H1 (cell line): ENCODE data around the gene CDRT4. TPM values are rescaled to one million over a fixed set of nuclear protein-coding genes. Genes with fewer than 3 reads are reported as not detected.

Source experiments
- CTCF ChIA-PET: fragments of 300-600 bp; sonication (Branson Sonifier 250); formaldehyde crosslinking; loops from one replicate; lab custom pipeline; 2021; ENCODE audit not compliant: partially characterized antibody; lab: Charles Lee
- POLR2A ChIA-PET: fragments of 300-600 bp; sonication (Branson Sonifier 250); formaldehyde crosslinking; loops from one replicate; lab custom pipeline; 2021; ENCODE audit warnings: inconsistent platforms; ENCODE audit not compliant: partially characterized antibody; lab: Charles Lee
- DNase-seq, 2 experiments: peaks; one replicate each; pipeline versions ENCODE4 v3.0.0 to v3.0.0-alpha.2; 2010 to 2022; ENCODE audit warnings: low spot score in 2 of 2, low read depth in 1 of 2, mixed read lengths in 1 of 2
- FAIRE-seq: peaks from 2 replicates; lab custom pipeline; 2011; peaks lifted over from hg19 to GRCh38; lab: Jason Lieb, UNC
- H2AFZ ChIP-seq: 2 replicates; pipeline ENCODE4 v1.8.1; 2012; ENCODE audit warnings: low read length, inconsistent platforms
- H2AK5ac ChIP-seq: 2 replicates; pipeline ENCODE4 v1.6.1; 2013; ENCODE audit warnings: low read depth, low read length
- H2BK120ac ChIP-seq: replicated peaks from 2 replicates; pipeline ENCODE3; 2013; ENCODE audit warnings: low read depth, low read length, inconsistent platforms
- H2BK12ac ChIP-seq: 2 replicates; pipeline ENCODE4 v1.6.1; 2013; ENCODE audit warnings: low read depth, low read length
- H2BK15ac ChIP-seq: 2 replicates; pipeline ENCODE4 v1.6.1; 2013; ENCODE audit warnings: low read length
- H2BK20ac ChIP-seq: 2 replicates; pipeline ENCODE4 v1.6.1; 2013; ENCODE audit warnings: low read length
- H2BK5ac ChIP-seq: 2 replicates; pipeline ENCODE4 v1.6.1; 2013; ENCODE audit warnings: low read depth, low read length
- H3K14ac ChIP-seq: 2 replicates; pipeline ENCODE4 v1.6.1; 2013; ENCODE audit warnings: inconsistent platforms; ENCODE audit not compliant: insufficient read length
- H3K18ac ChIP-seq: 2 replicates; pipeline ENCODE4 v1.6.1; 2013; ENCODE audit warnings: low read length; ENCODE audit errors: extremely low read depth
- H3K23ac ChIP-seq: 2 replicates; pipeline ENCODE4 v1.6.1; 2013; ENCODE audit warnings: inconsistent platforms; ENCODE audit not compliant: insufficient read length
- H3K23me2 ChIP-seq: 2 replicates; pipeline ENCODE4 v1.6.1; 2013; ENCODE audit warnings: low read depth, low read length
- H3K27ac ChIP-seq: 2 replicates; pipeline ENCODE4 v1.6.1; 2011; ENCODE audit warnings: low read depth, low read length, inconsistent platforms
- H3K27me3 ChIP-seq, 4 experiments: replicated peaks in 1 of 4; 1 replicate in 1 of 4; 2 replicates in 3 of 4; pipeline versions ENCODE4 v1.6.1 to v1.8.1; 2011 to 2013; ENCODE audit warnings: low read length in 3 of 4, mild to moderate bottlenecking in 3 of 4, inconsistent platforms in 2 of 4, mixed read lengths in 2 of 4, moderate library complexity in 1 of 4; ENCODE audit not compliant: control insufficient read depth in 3 of 4, insufficient read depth in 3 of 4; ENCODE audit errors: extremely low read depth in 1 of 4
- H3K36me3 ChIP-seq, 4 experiments: 2 replicates each; pipeline versions ENCODE4 v1.6.1 to v1.8.1; 2011 to 2013; ENCODE audit warnings: mild to moderate bottlenecking in 4 of 4, low read length in 3 of 4, moderate library complexity in 2 of 4, control low read depth in 1 of 4, inconsistent platforms in 1 of 4; ENCODE audit not compliant: insufficient read depth in 4 of 4, control insufficient read depth in 2 of 4
- H3K4ac ChIP-seq: replicated peaks from 2 replicates; pipeline ENCODE3; 2013; ENCODE audit warnings: low read length, low read depth, mixed read lengths, inconsistent platforms; ENCODE audit not compliant: insufficient read length
- H3K4me1 ChIP-seq, 4 experiments: replicated peaks in 1 of 4; 1 replicate in 1 of 4; 2 replicates in 3 of 4; pipeline versions ENCODE4 v1.6.1 to v1.8.1; 2011 to 2013; ENCODE audit warnings: low read length in 3 of 4, inconsistent platforms in 2 of 4, mixed read lengths in 1 of 4; ENCODE audit not compliant: insufficient read depth in 4 of 4, control insufficient read depth in 3 of 4
- H3K4me2 ChIP-seq, 2 experiments: 2 replicates each; pipeline versions ENCODE4 v1.6.1 to v1.8.1; 2011 to 2013; ENCODE audit warnings: low read depth in 2 of 2, low read length in 2 of 2, control low read depth in 1 of 2, inconsistent platforms in 1 of 2, mild to moderate bottlenecking in 1 of 2; ENCODE audit not compliant: insufficient read depth in 1 of 2
- H3K4me3 ChIP-seq, 4 experiments: fragments of 200-600, 300-600 bp in 1 of 4; sonication (generic), shearing (Covaris generic), sonication (Bioruptor Twin) in 1 of 4; 2 replicates each; pipeline versions ENCODE4 v1.5.1 to v1.8.1; 2011 to 2016; ENCODE audit warnings: low read length in 4 of 4, low read depth in 3 of 4, control low read depth in 2 of 4, inconsistent platforms in 2 of 4, mild to moderate bottlenecking in 2 of 4, mixed read lengths in 1 of 4, moderate library complexity in 1 of 4; ENCODE audit not compliant: insufficient read depth in 2 of 4; ENCODE audit errors: extremely low read depth in 1 of 4
- H3K56ac ChIP-seq: replicated peaks from 2 replicates; pipeline ENCODE3; 2013; ENCODE audit warnings: low read depth, mild to moderate bottlenecking, mixed read lengths, low read length, inconsistent platforms; ENCODE audit not compliant: insufficient read length
- H3K79me1 ChIP-seq: 2 replicates; pipeline ENCODE4 v1.6.1; 2013; ENCODE audit warnings: low read depth, low read length, control low read depth
- H3K79me2 ChIP-seq, 2 experiments: 2 replicates each; pipeline versions ENCODE4 v1.6.1 to v1.8.1; 2012 to 2013; ENCODE audit warnings: low read length in 2 of 2, mild to moderate bottlenecking in 2 of 2, inconsistent platforms in 1 of 2; ENCODE audit not compliant: insufficient read depth in 2 of 2, control insufficient read depth in 1 of 2
- H3K9ac ChIP-seq, 4 experiments: replicated peaks in 1 of 4; 1 replicate in 1 of 4; 2 replicates in 3 of 4; pipeline versions ENCODE4 v1.6.1 to v1.8.1; 2011 to 2013; ENCODE audit warnings: low read depth in 3 of 4, low read length in 3 of 4, control low read depth in 2 of 4, mild to moderate bottlenecking in 2 of 4, moderate library complexity in 2 of 4, inconsistent platforms in 1 of 4; ENCODE audit errors: extremely low read depth in 1 of 4
- H3K9me3 ChIP-seq, 2 experiments: 2 replicates each; pipeline versions ENCODE4 v1.6.1 to v1.8.1; 2012 to 2013; ENCODE audit warnings: mild to moderate bottlenecking in 2 of 2, moderate library complexity in 2 of 2, control low read depth in 1 of 2, inconsistent platforms in 1 of 2, low read depth in 1 of 2, low read length in 1 of 2, mixed read lengths in 1 of 2; ENCODE audit not compliant: insufficient read depth in 2 of 2
- H4K20me1 ChIP-seq, 2 experiments: replicated peaks in 1 of 2; 2 replicates each; pipeline versions ENCODE3 to v1.8.1; 2011 to 2013; ENCODE audit warnings: inconsistent platforms in 2 of 2, low read length in 2 of 2, mild to moderate bottlenecking in 1 of 2; ENCODE audit not compliant: insufficient read depth in 2 of 2, control insufficient read depth in 1 of 2
- H4K5ac ChIP-seq: 2 replicates; pipeline ENCODE4 v1.6.1; 2013; ENCODE audit warnings: low read length, low read depth, mixed read lengths, inconsistent platforms; ENCODE audit not compliant: insufficient read length
- H4K8ac ChIP-seq: 2 replicates; pipeline ENCODE4 v1.8.0; 2013; ENCODE audit warnings: mild to moderate bottlenecking, moderate library complexity, low read length, inconsistent platforms; ENCODE audit not compliant: insufficient read depth; ENCODE audit errors: extremely low read depth
- H4K91ac ChIP-seq: replicated peaks from 2 replicates; pipeline ENCODE3; 2013; ENCODE audit warnings: low read length, mixed read lengths, inconsistent platforms; ENCODE audit not compliant: insufficient read length
- CTBP2 ChIP-seq: IDR thresholded peaks from 2 replicates; pipeline ENCODE4 v1.7.0; 2011; ENCODE audit warnings: borderline replicate concordance, mild to moderate bottlenecking, moderate library complexity, mixed read lengths, low read length; ENCODE audit not compliant: insufficient read depth, insufficient read length
- HDAC2 ChIP-seq, 2 experiments: fragments of 300-600 bp in 1 of 2; sonication (generic) in 1 of 2; IDR thresholded peaks; 2 replicates each; pipeline ENCODE4 v1.6.1; 2011 to 2012; ENCODE audit warnings: low read depth in 2 of 2, low read length in 2 of 2, mild to moderate bottlenecking in 2 of 2, moderate library complexity in 2 of 2, borderline replicate concordance in 1 of 2, inconsistent platforms in 1 of 2
- JUND ChIP-seq: IDR thresholded peaks from 2 replicates; pipeline ENCODE4 v1.6.1; 2011; ENCODE audit warnings: mild to moderate bottlenecking, improper control_type of control experiment, low read length
- KDM4A ChIP-seq: IDR thresholded peaks from one replicate; pipeline ENCODE4 v1.7.1; 2012; ENCODE audit warnings: low read depth, mild to moderate bottlenecking, moderate library complexity, low read length, inconsistent platforms; ENCODE audit not compliant: severe bottlenecking
- KDM5A ChIP-seq: fragments of 200-600 bp; IDR thresholded peaks from 2 replicates; pipeline ENCODE4 v1.7.1; 2012; ENCODE audit warnings: mild to moderate bottlenecking, low read length, inconsistent platforms, mixed read lengths
- NANOG ChIP-seq: IDR thresholded peaks from 2 replicates; pipeline ENCODE4 v1.6.1; 2011; ENCODE audit warnings: low read length, low read depth, mild to moderate bottlenecking, inconsistent platforms; ENCODE audit not compliant: insufficient read depth, poor library complexity, severe bottlenecking
- RFX5 ChIP-seq: IDR thresholded peaks from 2 replicates; pipeline ENCODE4 v1.6.1; 2011; ENCODE audit warnings: low read depth, low read length, improper control_type of control experiment, borderline replicate concordance
- SIN3A ChIP-seq, 2 experiments: IDR thresholded peaks in 1 of 2; conservative IDR thresholded peaks in 1 of 2; 2 replicates each; pipeline ENCODE4 v1.6.1; 2011 to 2012; ENCODE audit warnings: low read length in 2 of 2, improper control_type of control experiment in 1 of 2, low read depth in 1 of 2, mild to moderate bottlenecking in 1 of 2
- YY1 ChIP-seq: IDR thresholded peaks from 2 replicates; pipeline ENCODE4 v1.6.1; 2011; ENCODE audit warnings: low read depth, mild to moderate bottlenecking, low read length
- ZNF274 ChIP-seq: IDR thresholded peaks from 2 replicates; pipeline ENCODE4 v1.7.0; 2012; ENCODE audit warnings: low read length, borderline replicate concordance; ENCODE audit errors: extremely low read depth
- WGBS, 2 experiments: shearing (Covaris generic) in 1 of 2; methylation state at CpG; one replicate each; pipeline versions ENCODE4 v1.1.6 to v1.1.7; 2013 to 2015; ENCODE audit warnings: low lambda C conversion rate in 2 of 2, mixed read lengths in 2 of 2, inconsistent platforms in 1 of 2, low coverage in 1 of 2, missing lambda C conversion rate in 1 of 2; ENCODE audit not compliant: insufficient replicate concordance in 2 of 2, insufficient coverage in 1 of 2, insufficient read length in 1 of 2; ENCODE audit errors: extremely low coverage in 1 of 2, missing lambda C conversion rate in 1 of 2; 5-methylcytosine and 5-hydroxymethylcytosine counted together
- polyA plus RNA-seq, 7 experiments: library from polyadenylated mRNA; depleted of rRNA in 3 of 7; stranded (reverse) in 5 of 7; unstranded in 2 of 7; fragments of >200 nt in 5 of 7; fragments of 200-250 nt in 2 of 7; gene quantifications; 1 replicate in 5 of 7; 2 replicates in 1 of 7; 4 replicates in 1 of 7; pipeline versions ENCODE4 v1.2.1 to v1.2.3, GENCODE V29; 2011 to 2013; ENCODE audit warnings: missing spikeins in 2 of 7, mixed read lengths in 2 of 7
- total RNA-seq: library from RNA; stranded (reverse); fragmentation: NEBNext Ultra II Directional; extraction: Animal tissue kit (Norgen Biotek cat#: 25700); gene quantifications from 2 replicates; pipeline ENCODE4 v1.2.1, GENCODE V29; 2021
- TF ChIP-seq, protein P1 (sequence below): IDR thresholded peaks from 2 replicates; pipeline ENCODE4 v1.6.1; 2012; ENCODE audit warnings: low read length, inconsistent platforms

CDRT4 gene
- total and polyA plus RNA-seq, 2 of the 8 experiments (the other 6 are each of a cell fraction or from before 2014, with no cell fraction given), result 2.6 to 5.6 TPM

DNA sequence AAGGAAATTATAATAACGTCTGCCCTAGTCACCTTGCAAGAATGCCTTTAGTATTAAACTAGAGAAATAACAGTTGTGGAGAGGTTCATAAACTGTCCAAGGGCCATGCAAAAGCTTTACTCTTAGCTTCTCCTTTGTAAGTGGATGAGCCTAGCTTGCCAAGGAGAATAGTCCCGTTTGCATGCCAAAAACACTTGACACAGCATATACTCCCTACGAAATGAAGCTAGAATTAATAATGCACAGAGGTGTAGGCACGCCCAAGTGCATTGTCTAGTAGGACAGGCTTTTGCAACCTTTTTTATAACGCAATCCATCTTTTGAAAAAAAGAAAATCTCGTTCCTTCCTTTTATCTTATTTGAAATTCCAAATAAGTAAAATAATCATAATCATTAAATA is 12.8 kb upstream of the CDRT4 start:
- H4K20me1 ChIP-seq, result peaks cover 0 to 2% of the 10 kb centered on the region in 2 experiments
- no peak overlapping the region for H4K5ac ChIP-seq
- CTCF ChIA-PET, result interaction anchor here (0.7 to 2.6 kb wide), 7 partner anchors 10 to 231 kb away, joined by 3 to 17 read pairs (median 3); partner anchors contain the start of gene CDRT4
- no peaks in the 10 kb centered on the region for H3K27me3 ChIP-seq
- peaks cover 0 to 7% (median 2%) of the 10 kb centered on the region in 4 experiments; a peak in 4 of 7 replicates for H3K4me1 ChIP-seq
- H2BK15ac ChIP-seq, result no peak overlapping the region
- H3K4me2 ChIP-seq, result no peak overlapping the region
- no peak overlapping the region for H2AFZ ChIP-seq
- H3K79me1 ChIP-seq, result no peaks in the 10 kb centered on the region
- no peak for FAIRE-seq
- H2BK20ac ChIP-seq, result no peak overlapping the region
- no peak overlapping the region for H3K4ac ChIP-seq
- H2AK5ac ChIP-seq, result no peak overlapping the region
- H3K56ac ChIP-seq, result no peak overlapping the region
- H2BK120ac ChIP-seq, result no peak overlapping the region
- no peak overlapping the region for H4K8ac ChIP-seq
- H3K9me3 ChIP-seq, result no peaks in the 10 kb centered on the region
- H3K4me3 ChIP-seq, result no peak overlapping the region
- WGBS, 2 experiments, result 87% methylated on average over 6 of the region's 6 CpGs; no CpG with 5 or more reads in 1 of the 2 experiments
- no peak overlapping the region for H2BK12ac ChIP-seq
- no peak overlapping the region for H2BK5ac ChIP-seq
- no peaks in the 10 kb centered on the region for H3K23me2 ChIP-seq
- no peak overlapping the region for H3K9ac ChIP-seq
- H3K14ac ChIP-seq, result no peak overlapping the region
- no peak overlapping the region for H3K27ac ChIP-seq
- no peak overlapping the region for H4K91ac ChIP-seq
- no peak for DNase-seq
- no peaks in the 10 kb centered on the region for H3K79me2 ChIP-seq
- H3K36me3 ChIP-seq, result peaks cover 0 to 3% (median 1%) of the 10 kb centered on the region in 4 experiments; a peak in 2 of 8 replicates
- no peak overlapping the region for H3K18ac ChIP-seq
- no peak overlapping the region for H3K23ac ChIP-seq
- POLR2A ChIA-PET, result interaction anchor here (1.2 to 1.5 kb wide), 2 partner anchors 9 to 23 kb away, joined by 4 to 5 read pairs; no protein-coding TSS in a partner anchor
- TF ChIP-seq YY1 (no peak), KDM4A (no peak), HDAC2 (IDR thresholded peaks at IDR 0.05; ENCODE audit: borderline replicate concordance in 1 of 2, low read depth in 2 of 2, low read length in 2 of 2) (no peak), JUND (no peak), ZNF274 (no peak), RFX5 (no peak), SIN3A (conservative IDR thresholded peaks at IDR 0.05 in 1 of 2, IDR thresholded peaks at IDR 0.05 in 1 of 2; ENCODE audit: low read depth in 1 of 2, low read length in 2 of 2) (no peak), KDM5A (no peak), CTBP2 (no peak), NANOG (no peak)
- TF ChIP-seq, protein P1, sequence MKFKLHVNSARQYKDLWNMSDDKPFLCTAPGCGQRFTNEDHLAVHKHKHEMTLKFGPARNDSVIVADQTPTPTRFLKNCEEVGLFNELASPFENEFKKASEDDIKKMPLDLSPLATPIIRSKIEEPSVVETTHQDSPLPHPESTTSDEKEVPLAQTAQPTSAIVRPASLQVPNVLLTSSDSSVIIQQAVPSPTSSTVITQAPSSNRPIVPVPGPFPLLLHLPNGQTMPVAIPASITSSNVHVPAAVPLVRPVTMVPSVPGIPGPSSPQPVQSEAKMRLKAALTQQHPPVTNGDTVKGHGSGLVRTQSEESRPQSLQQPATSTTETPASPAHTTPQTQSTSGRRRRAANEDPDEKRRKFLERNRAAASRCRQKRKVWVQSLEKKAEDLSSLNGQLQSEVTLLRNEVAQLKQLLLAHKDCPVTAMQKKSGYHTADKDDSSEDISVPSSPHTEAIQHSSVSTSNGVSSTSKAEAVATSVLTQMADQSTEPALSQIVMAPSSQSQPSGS, result no peak
